Activated naive CD4-positive, alpha-beta T cell treated with anti-CD3 and anti-CD28 coated beads, Interleukin-2, amount 10 ng/mL, durations not matched to agents 7 days and 5 days (primary cell): ENCODE measurements around the gene SORCS1.

Experiments
- CTCF ChIA-PET: fragments of 350-600 bp; sonication (Branson Sonifier 250); formaldehyde crosslinking; loops from one replicate; lab custom pipeline; 2021; ENCODE audit warnings: antibody characterized with exemption; lab: Charles Lee
- DNase-seq: peaks from one replicate; pipeline ENCODE4 v3.0.0-alpha.2; 2020
- H3K27ac Mint-ChIP-seq: one replicate; pipeline ENCODE4 v1.8.0; 2021; ENCODE audit warnings: mild to moderate bottlenecking, moderate library complexity, mixed read lengths
- H3K27me3 Mint-ChIP-seq: one replicate; pipeline ENCODE4 v1.8.0; 2021; ENCODE audit warnings: mild to moderate bottlenecking, mixed read lengths
- H3K36me3 Mint-ChIP-seq: one replicate; pipeline ENCODE4 v1.8.0; 2021; ENCODE audit warnings: mixed read lengths
- H3K4me1 Mint-ChIP-seq: one replicate; pipeline ENCODE4 v1.8.0; 2021; ENCODE audit warnings: mixed read lengths
- H3K4me3 Mint-ChIP-seq: one replicate; pipeline ENCODE4 v1.8.0; 2021; ENCODE audit warnings: mild to moderate bottlenecking, moderate library complexity, mixed read lengths
- H3K9me3 Mint-ChIP-seq: one replicate; pipeline ENCODE4 v1.8.0; 2021; ENCODE audit warnings: mixed read lengths

Gene SORCS1

GRCh38 chr10:106913348-106913747, 251.2 kb downstream of the SORCS1 start:
- no peak for DNase-seq
- Mint-ChIP-seq H3K36me3 (no peaks in the 10 kb centered on the region), H3K4me1 (no peaks in the 10 kb centered on the region), H3K9me3 (peaks cover 6% of the 10 kb centered on the region), H3K27me3 (no peaks in the 10 kb centered on the region), H3K4me3 (no peak overlapping the region), H3K27ac (no peak overlapping the region)
- CTCF ChIA-PET = no interaction called here

GRCh38 chr10:106911096-106911495, 253.4 kb downstream of the SORCS1 start:
- CTCF ChIA-PET = no interaction called here
- Mint-ChIP-seq H3K36me3 (no peaks in the 10 kb centered on the region), H3K27me3 (no peaks in the 10 kb centered on the region), H3K4me3 (no peak overlapping the region), H3K27ac (no peak overlapping the region), H3K4me1 (no peaks in the 10 kb centered on the region), H3K9me3 (peaks cover 4% of the 10 kb centered on the region)
- DNase-seq = no peak

GRCh38 chr10:106910666-106911065, 253.8 kb downstream of the SORCS1 start:
- CTCF ChIA-PET = no interaction called here
- Mint-ChIP-seq H3K4me1 (no peaks in the 10 kb centered on the region), H3K27ac (no peak overlapping the region)

GRCh38 chr10:106908225-106908624, 256.3 kb downstream of the SORCS1 start:
- Mint-ChIP-seq H3K9me3 (peaks cover 4% of the 10 kb centered on the region), H3K27ac (no peak overlapping the region)

More at GRCh38 chr10:106910666-106911065, 253.8 kb downstream of the SORCS1 start:
- H3K27me3 Mint-ChIP-seq = no peaks in the 10 kb centered on the region
- no peaks in the 10 kb centered on the region for H3K36me3 Mint-ChIP-seq
- no peak overlapping the region for H3K4me3 Mint-ChIP-seq
- H3K9me3 Mint-ChIP-seq = peaks cover 4% of the 10 kb centered on the region
- DNase-seq = no peak

GRCh38 chr10:106904209-106904608, 260.3 kb downstream of the SORCS1 start:
- H3K27ac Mint-ChIP-seq = no peak overlapping the region
- DNase-seq = no peak
- no peak overlapping the region for H3K4me3 Mint-ChIP-seq
- no peaks in the 10 kb centered on the region for H3K36me3 Mint-ChIP-seq
- H3K27me3 Mint-ChIP-seq = no peaks in the 10 kb centered on the region
- H3K9me3 Mint-ChIP-seq = peaks cover 2% of the 10 kb centered on the region
- no peaks in the 10 kb centered on the region for H3K4me1 Mint-ChIP-seq
- CTCF ChIA-PET = no interaction called here

More at GRCh38 chr10:106908225-106908624, 256.3 kb downstream of the SORCS1 start:
- H3K36me3 Mint-ChIP-seq = no peaks in the 10 kb centered on the region
- H3K4me1 Mint-ChIP-seq = no peaks in the 10 kb centered on the region
- H3K4me3 Mint-ChIP-seq = no peak overlapping the region
- CTCF ChIA-PET = no interaction called here
- H3K27me3 Mint-ChIP-seq = no peaks in the 10 kb centered on the region
- no peak for DNase-seq

- Mint-ChIP-seq H3K27me3 (no peaks in the 10 kb centered on the region), H3K4me3 (no peak overlapping the region), H3K27ac (no peak overlapping the region), H3K9me3 (peaks cover 5% of the 10 kb centered on the region), H3K4me1 (no peaks in the 10 kb centered on the region), H3K36me3 (no peaks in the 10 kb centered on the region)
- DNase-seq = no peak
- CTCF ChIA-PET = no interaction called here
Observed at GRCh38 chr10:106903180-106903579, 261.3 kb downstream of the SORCS1 start.

GRCh38 chr10:106900016-106900652, 264.4 kb downstream of the SORCS1 start:
- Mint-ChIP-seq H3K27ac (no peak overlapping the region), H3K4me1 (no peaks in the 10 kb centered on the region), H3K27me3 (no peaks in the 10 kb centered on the region), H3K36me3 (no peaks in the 10 kb centered on the region), H3K4me3 (no peak overlapping the region), H3K9me3 (peaks cover 7% of the 10 kb centered on the region)
- DNase-seq = no peak
- CTCF ChIA-PET = no interaction called here

- no peak overlapping the region for H3K4me3 Mint-ChIP-seq
- peaks cover 7% of the 10 kb centered on the region for H3K9me3 Mint-ChIP-seq
- DNase-seq = no peak
- no peaks in the 10 kb centered on the region for H3K27me3 Mint-ChIP-seq
- CTCF ChIA-PET = no interaction called here
- no peak overlapping the region for H3K27ac Mint-ChIP-seq
- no peaks in the 10 kb centered on the region for H3K36me3 Mint-ChIP-seq
- H3K4me1 Mint-ChIP-seq = no peaks in the 10 kb centered on the region
Observed at GRCh38 chr10:106898446-106898845, 266.1 kb downstream of the SORCS1 start.

- Mint-ChIP-seq H3K27ac (no peak overlapping the region), H3K4me3 (no peak overlapping the region), H3K4me1 (no peaks in the 10 kb centered on the region), H3K27me3 (no peaks in the 10 kb centered on the region), H3K36me3 (no peaks in the 10 kb centered on the region), H3K9me3 (peaks cover 7% of the 10 kb centered on the region)
- CTCF ChIA-PET = no interaction called here
- no peak for DNase-seq
Observed at GRCh38 chr10:106897719-106898118, 266.8 kb downstream of the SORCS1 start.

GRCh38 chr10:106894692-106895091, 269.8 kb downstream of the SORCS1 start:
- H3K27ac Mint-ChIP-seq = no peak overlapping the region
- H3K4me3 Mint-ChIP-seq = no peak overlapping the region
- CTCF ChIA-PET = no interaction called here
- H3K27me3 Mint-ChIP-seq = no peaks in the 10 kb centered on the region
- no peak for DNase-seq
- H3K9me3 Mint-ChIP-seq = peaks cover 8% of the 10 kb centered on the region
- no peaks in the 10 kb centered on the region for H3K36me3 Mint-ChIP-seq
- no peaks in the 10 kb centered on the region for H3K4me1 Mint-ChIP-seq

GRCh38 chr10:106877574-106877973, 286.9 kb downstream of the SORCS1 start:
- Mint-ChIP-seq H3K27ac (no peak overlapping the region), H3K4me1 (no peaks in the 10 kb centered on the region), H3K27me3 (no peaks in the 10 kb centered on the region), H3K36me3 (no peaks in the 10 kb centered on the region), H3K4me3 (no peak overlapping the region), H3K9me3 (peaks cover 2% of the 10 kb centered on the region)
- DNase-seq = no peak
- CTCF ChIA-PET = no interaction called here

GRCh38 chr10:106874604-106874889, 290.0 kb downstream of the SORCS1 start:
- CTCF ChIA-PET = no interaction called here
- Mint-ChIP-seq H3K36me3 (no peaks in the 10 kb centered on the region), H3K27ac (no peak overlapping the region), H3K27me3 (no peaks in the 10 kb centered on the region), H3K4me3 (no peak overlapping the region), H3K9me3 (peaks cover 7% of the 10 kb centered on the region), H3K4me1 (no peaks in the 10 kb centered on the region)
- DNase-seq = no peak

- no peaks in the 10 kb centered on the region for H3K36me3 Mint-ChIP-seq
- H3K27ac Mint-ChIP-seq = no peak overlapping the region
- no peak for DNase-seq
- peaks cover 7% of the 10 kb centered on the region for H3K9me3 Mint-ChIP-seq
- no peaks in the 10 kb centered on the region for H3K27me3 Mint-ChIP-seq
- no peaks in the 10 kb centered on the region for H3K4me1 Mint-ChIP-seq
- H3K4me3 Mint-ChIP-seq = no peak overlapping the region
- CTCF ChIA-PET = no interaction called here
Observed at GRCh38 chr10:106873770-106874603, 290.5 kb downstream of the SORCS1 start.

- Mint-ChIP-seq H3K9me3 (peaks cover 15% of the 10 kb centered on the region), H3K27ac (no peak overlapping the region), H3K4me1 (no peaks in the 10 kb centered on the region), H3K4me3 (no peak overlapping the region), H3K27me3 (no peaks in the 10 kb centered on the region), H3K36me3 (no peaks in the 10 kb centered on the region)
- CTCF ChIA-PET = interaction anchor here (1.0 kb wide), 1 partner anchor 161 kb away, joined by 3 read pairs; no protein-coding TSS in a partner anchor
- DNase-seq = no peak
Observed at GRCh38 chr10:106872176-106872575, 292.3 kb downstream of the SORCS1 start.

- Mint-ChIP-seq H3K36me3 (no peaks in the 10 kb centered on the region), H3K4me1 (no peaks in the 10 kb centered on the region), H3K27me3 (no peaks in the 10 kb centered on the region), H3K9me3 (peaks cover 21% of the 10 kb centered on the region), H3K4me3 (no peak overlapping the region), H3K27ac (no peak overlapping the region)
- CTCF ChIA-PET = no interaction called here
- no peak for DNase-seq
Observed at GRCh38 chr10:106866244-106866845, 298.2 kb downstream of the SORCS1 start.
